Measurements from ENCODE around the gene FAM53A.
"Not testable (repeated sequence)": the region's sequence is repeated elsewhere in the genome, so short reads cannot be mapped to it uniquely, and the experiment has no call there.

The FAM53A gene

GRCh38 chr4:1717129-1718094, 33.3 kb upstream of the FAM53A start:
- no peak for DNase-seq (ENCODE audit: low spot score)

GRCh38 chr4:1716065-1716945, 32.2 kb upstream of the FAM53A start:
- no peak for DNase-seq (ENCODE audit: low spot score)

GRCh38 chr4:1715002-1715758, 31.1 kb upstream of the FAM53A start:
- no peak for DNase-seq (ENCODE audit: low spot score)

- DNase-seq (ENCODE audit: low spot score) = no peak
Observed at GRCh38 chr4:1714303-1715001, 30.3 kb upstream of the FAM53A start.

GRCh38 chr4:1713003-1713851, 29.1 kb upstream of the FAM53A start:
- DNase-seq (ENCODE audit: low spot score) = peak; percentile 49

- DNase-seq (ENCODE audit: low spot score) = peak; percentile 97
Observed at GRCh38 chr4:1712216-1713002, 28.3 kb upstream of the FAM53A start, which contains the start of gene SLBP. TSS of gene SLBP (minus strand) at chr4:1712319. CDS start at chr4:1712188, 131 bp downstream.

- peak; percentile 78 for DNase-seq (ENCODE audit: low spot score)
Observed at GRCh38 chr4:1711571-1712215, 27.6 kb upstream of the FAM53A start.

GRCh38 chr4:1711055-1711570, 27.0 kb upstream of the FAM53A start:
- no peak for DNase-seq (ENCODE audit: low spot score)

- DNase-seq (ENCODE audit: low spot score) = no peak
Observed at GRCh38 chr4:1708581-1708980, 24.5 kb upstream of the FAM53A start.

GRCh38 chr4:1706358-1706757, 22.2 kb upstream of the FAM53A start:
- no peak for DNase-seq (ENCODE audit: low spot score)

GRCh38 chr4:1705732-1706131, 21.6 kb upstream of the FAM53A start:
- no peak for DNase-seq (ENCODE audit: low spot score)

- DNase-seq (ENCODE audit: low spot score) = no peak
Observed at GRCh38 chr4:1703867-1704266, 19.8 kb upstream of the FAM53A start.

- not testable (repeated sequence) for DNase-seq (ENCODE audit: low spot score)
Observed at GRCh38 chr4:1701671-1702070, 17.6 kb upstream of the FAM53A start.

GRCh38 chr4:1695913-1696312, 11.8 kb upstream of the FAM53A start:
- DNase-seq (ENCODE audit: low spot score) = no peak

GRCh38 chr4:1693131-1693896, 9.2 kb upstream of the FAM53A start:
- peak; percentile 68 for DNase-seq (ENCODE audit: low spot score)

- no peak for DNase-seq (ENCODE audit: low spot score)
Observed at GRCh38 chr4:1691737-1692373, 7.7 kb upstream of the FAM53A start.

- DNase-seq (ENCODE audit: low spot score) = no peak
Observed at GRCh38 chr4:1690698-1691097, 6.6 kb upstream of the FAM53A start.

Measured in AG08396 (cell line).